HG03097 (cell line): ENCODE measurements around the gene SFXN5.

Source experiments
- ATAC-seq: cut with Tn5 transposase; IDR thresholded peaks from one replicate; pipeline ENCODE4 v1.9.1; 2021; ENCODE audit not compliant: unreplicated experiment, low FRiP score

SFXN5 gene

GRCh38 chr2:72947952-72948830 lies 123.3 kb downstream of the SFXN5 start:
- no peak for ATAC-seq

GRCh38 chr2:72946466-72946865 lies 125.0 kb downstream of the SFXN5 start:
- no peak for ATAC-seq

GRCh38 chr2:72945450-72946019 lies 126.0 kb downstream of the SFXN5 start:
- ATAC-seq, result no peak

GRCh38 chr2:72944804-72945449 lies 126.6 kb downstream of the SFXN5 start:
- ATAC-seq, result no peak

- no peak for ATAC-seq
Observed at GRCh38 chr2:72943540-72944395, 127.7 kb downstream of the SFXN5 start.

GRCh38 chr2:72942881-72943418 lies 128.6 kb downstream of the SFXN5 start:
- ATAC-seq, result no peak

GRCh38 chr2:72942293-72942692 lies 129.2 kb downstream of the SFXN5 start:
- ATAC-seq, result no peak

GRCh38 chr2:72940786-72941185 lies 130.7 kb downstream of the SFXN5 start:
- no peak for ATAC-seq

GRCh38 chr2:72940361-72940760 lies 131.2 kb downstream of the SFXN5 start:
- ATAC-seq, result no peak

GRCh38 chr2:72938455-72938854 lies 133.1 kb downstream of the SFXN5 start:
- ATAC-seq, result no peak

GRCh38 chr2:72937356-72937669 lies 134.2 kb downstream of the SFXN5 start:
- no peak for ATAC-seq

GRCh38 chr2:72936660-72937355 lies 134.7 kb downstream of the SFXN5 start:
- no peak for ATAC-seq

- no peak for ATAC-seq
Observed at GRCh38 chr2:72935611-72935957, 135.9 kb downstream of the SFXN5 start.

GRCh38 chr2:72934683-72935610 lies 136.6 kb downstream of the SFXN5 start:
- ATAC-seq, result no peak

- ATAC-seq, result no peak
Observed at GRCh38 chr2:72933646-72934151, 137.8 kb downstream of the SFXN5 start.

GRCh38 chr2:72933207-72933606 lies 138.3 kb downstream of the SFXN5 start:
- ATAC-seq, result no peak

GRCh38 chr2:72932805-72933204 lies 138.7 kb downstream of the SFXN5 start:
- no peak for ATAC-seq

GRCh38 chr2:72932045-72932740 lies 139.3 kb downstream of the SFXN5 start:
- ATAC-seq, result no peak
